Activated T-cell treated with anti-CD3 and anti-CD28 coated beads, Interleukin-2, amount 50 U/mL, for 48 hours (primary cell): ENCODE data around the gene ESRRB.

ENCODE experiments used
- DNase-seq, 2 experiments: peaks; one replicate each; pipeline ENCODE4 v3.0.0-alpha.2; 2020

The ESRRB gene

GRCh38 chr14:76408877-76409276 is 32.9 kb downstream of the ESRRB start:
- DNase-seq, result no peak

DNA sequence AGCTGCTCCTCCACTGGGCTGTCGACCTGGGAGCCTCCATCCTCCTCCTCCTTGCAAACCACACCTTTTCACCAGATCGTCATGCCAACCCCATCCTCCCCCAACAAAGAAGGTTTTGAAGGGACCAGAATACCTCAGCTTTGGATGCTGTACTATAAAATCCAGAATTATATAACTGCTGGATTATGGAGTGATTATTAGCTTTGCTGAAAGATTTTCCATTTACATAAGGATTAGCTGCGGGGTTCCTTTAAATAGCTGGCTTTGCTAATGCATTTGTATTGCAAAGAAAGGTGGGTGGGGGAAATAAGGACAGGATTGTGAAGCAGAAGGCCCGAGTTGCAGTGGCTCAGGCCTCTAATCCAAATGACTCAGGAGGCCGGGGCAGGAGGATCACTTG is 36.6 kb downstream of the ESRRB start:
- DNase-seq, result no peak

- DNase-seq, result no peak
These were observed 37.4 kb downstream of the ESRRB start for GRCh38 chr14:76413106-76413961.

DNA sequence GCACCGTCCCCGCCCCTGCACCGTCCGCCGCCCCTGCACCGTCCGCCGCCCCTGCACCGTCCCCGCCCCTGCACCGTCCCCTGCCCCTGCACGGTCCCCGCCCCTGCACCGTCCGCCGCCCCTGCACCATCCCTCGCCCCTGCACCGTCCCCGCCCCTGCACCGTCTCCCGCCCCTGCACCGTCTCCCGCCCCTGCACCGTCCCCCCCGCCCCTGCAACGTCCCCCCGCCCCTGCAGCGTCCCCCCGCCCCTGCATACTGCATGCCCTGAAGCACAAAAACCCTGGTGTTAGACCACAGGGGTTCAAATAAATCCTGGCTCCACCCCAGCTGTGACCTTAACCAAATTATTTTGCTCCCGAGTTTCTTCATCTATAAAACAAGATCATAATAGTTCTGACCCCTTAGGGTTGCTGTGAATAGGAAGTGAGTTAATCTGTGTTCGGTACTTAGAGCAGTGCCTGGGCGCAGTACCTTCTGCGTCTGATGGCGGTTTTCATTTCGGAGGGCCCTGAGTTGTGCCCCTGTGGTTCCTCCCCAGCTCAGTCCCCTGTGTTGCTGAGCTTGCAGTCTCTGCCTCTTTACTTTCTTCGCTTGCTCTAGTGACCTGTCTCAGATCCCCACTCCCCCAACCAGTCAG is 38.1 kb downstream of the ESRRB start:
- DNase-seq, result no peak

DNA sequence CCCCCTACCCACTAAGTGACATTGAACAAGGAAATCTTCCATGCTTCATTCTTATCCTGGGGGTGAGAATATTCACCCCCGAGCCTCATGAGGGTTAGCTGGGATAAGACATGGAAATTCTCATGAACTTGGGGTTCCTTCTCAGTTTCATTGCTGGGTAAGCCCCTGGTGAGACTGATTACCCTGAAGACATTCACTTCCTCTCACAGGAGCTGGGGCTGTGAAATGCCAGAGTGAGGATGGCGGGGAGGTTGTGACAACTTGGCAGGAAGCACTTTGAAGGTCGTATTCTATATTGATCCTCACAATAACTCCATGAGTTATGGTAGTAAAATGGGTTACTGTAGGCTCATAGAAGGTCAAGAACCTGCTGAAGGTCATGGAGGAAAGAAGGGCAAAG is 43.5 kb downstream of the ESRRB start:
- DNase-seq, result no peak

DNA sequence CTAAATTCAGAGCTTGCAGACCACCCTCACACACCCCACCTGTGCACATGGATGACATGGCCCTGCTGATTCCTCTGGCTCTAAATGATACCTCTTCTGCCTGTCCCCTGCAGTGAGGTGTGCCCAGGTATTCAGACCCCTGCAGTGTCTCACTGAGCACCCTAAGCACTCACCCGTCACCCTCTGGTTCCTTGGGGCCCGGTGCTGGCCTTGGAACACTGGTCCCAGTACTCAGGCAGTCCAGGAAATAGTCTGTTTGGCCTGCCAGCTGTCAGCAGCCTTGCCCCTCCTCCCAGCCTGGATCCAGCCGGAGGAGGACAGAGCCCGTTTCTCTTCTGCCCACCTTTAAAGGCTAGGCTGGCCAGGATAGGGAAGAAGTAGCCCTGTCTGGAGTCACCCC is 44.9 kb downstream of the ESRRB start:
- no peak for DNase-seq

DNA sequence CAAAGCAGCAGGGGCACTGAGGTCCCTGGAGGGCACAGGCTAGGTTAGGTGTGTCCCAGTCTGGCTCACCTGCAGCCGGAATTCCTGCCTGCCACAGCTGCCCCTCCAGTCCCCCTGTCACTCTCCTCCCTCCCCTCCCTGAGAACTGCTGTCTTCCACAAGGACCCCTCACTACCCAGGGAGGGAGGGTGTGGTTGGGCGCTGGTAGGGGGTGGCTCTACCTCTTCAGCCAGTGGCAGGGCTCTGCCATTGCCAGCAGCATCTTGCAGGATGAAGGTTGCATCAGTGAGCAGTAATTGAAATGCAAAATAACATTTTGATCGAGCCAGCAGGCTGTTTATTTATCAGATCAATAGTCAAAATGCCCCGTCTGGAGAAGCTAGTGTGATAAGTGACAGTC is 45.7 kb downstream of the ESRRB start:
- no peak for DNase-seq

DNA sequence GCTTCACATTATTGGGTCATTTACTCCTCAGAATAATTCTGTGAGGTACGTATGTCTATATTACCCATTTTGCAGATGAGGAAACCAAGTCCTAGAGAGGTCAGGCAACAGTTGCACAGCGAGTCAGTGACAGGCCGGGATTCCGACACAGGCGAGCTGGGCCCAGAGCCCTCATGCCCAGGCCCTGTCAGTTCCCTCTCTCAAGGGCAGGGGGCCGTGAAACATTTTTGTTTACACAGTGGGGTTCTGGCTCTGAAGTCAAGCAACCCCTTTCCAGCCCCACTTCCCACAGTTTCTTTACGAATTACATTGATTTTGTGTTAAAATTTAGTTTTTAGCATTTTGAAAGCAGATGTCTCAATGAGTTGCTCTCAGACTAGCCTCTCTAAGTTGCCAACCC is 46.7 kb downstream of the ESRRB start:
- no peak for DNase-seq

- DNase-seq, result no peak
These were observed 47.6 kb downstream of the ESRRB start for GRCh38 chr14:76423534-76423933.

DNA sequence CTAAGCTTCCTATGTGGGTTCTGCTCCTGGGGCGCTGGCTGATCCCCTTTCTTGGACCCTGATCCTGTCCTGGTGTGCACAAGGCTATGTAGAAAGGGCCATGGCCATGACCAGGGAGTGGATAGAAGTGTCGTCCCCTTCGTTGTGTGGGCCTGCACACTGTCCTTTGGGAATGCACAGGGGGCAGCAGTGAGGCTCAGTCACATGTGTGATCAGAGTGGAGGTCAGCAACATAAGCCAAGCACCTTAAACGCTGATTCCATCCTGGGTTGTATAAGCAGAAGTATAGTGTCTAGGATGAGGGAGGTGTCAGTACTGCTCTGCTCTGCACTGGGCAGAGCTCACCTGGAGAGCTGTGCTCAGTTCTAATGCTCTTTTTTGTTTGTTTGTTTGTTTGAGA is 48.4 kb downstream of the ESRRB start:
- no peak for DNase-seq

DNA sequence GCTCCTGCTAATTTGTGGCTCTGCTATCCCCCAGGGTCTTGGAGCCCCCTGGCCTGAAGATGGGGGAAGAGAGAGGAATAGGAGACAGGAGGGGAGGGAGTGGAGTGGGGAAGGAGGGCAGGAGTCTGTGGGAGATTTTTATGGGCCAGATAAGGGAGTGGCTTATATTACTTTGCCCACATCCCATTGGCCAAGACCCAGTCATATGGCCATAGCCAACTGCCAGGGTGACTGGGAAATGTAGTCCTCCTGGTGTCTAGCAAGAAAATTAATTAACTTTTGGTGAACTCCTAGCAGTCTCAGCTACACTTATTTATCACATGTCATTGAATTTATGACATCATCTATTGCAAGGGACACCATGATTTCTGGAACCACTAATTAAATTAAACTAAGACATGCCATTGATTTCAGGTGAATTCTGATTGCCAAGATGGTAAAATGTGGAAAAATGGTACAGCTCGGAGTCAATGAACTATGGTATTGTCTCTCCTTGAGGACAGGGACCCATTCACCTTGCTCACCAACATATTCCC is 50.3 kb downstream of the ESRRB start:
- no peak for DNase-seq

DNA sequence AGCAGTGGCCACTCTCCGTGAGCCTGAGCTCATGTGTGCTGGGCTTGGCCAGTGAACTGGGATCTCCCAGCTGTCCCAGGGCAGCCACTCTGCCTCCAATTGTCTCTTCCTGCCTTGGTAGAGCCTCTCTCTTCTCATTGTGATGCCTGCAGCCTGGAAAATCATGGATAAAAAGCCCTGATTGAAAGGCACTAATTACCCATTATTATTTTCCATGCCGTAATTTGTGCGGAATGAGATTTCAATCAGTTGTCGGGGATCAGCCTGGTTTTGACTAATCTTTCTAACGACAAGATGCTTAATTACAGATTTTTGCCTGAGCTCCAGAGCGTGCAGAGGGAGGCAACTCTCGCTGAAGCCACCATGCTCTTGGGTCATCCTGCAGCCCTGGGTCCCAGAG is 52.7 kb downstream of the ESRRB start:
- no peak for DNase-seq

DNA sequence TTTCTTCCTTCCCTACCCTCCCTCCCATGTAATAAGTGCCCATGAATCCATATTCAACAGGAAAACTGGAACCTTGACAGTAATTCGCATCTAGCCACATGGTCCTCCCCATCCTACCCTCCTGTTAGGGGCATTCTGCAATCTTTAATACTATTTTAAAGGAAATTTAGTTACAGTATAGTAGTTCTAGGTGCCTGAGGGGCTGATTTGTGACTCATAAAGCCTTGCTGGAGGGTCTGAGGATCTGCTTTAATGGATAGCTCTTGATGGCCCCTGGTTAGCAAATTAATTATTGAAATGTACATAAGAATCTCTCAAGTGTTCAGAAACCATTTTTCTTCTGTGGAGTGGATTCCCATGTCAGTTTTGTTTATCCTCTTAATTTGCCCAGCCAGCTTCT is 54.1 kb downstream of the ESRRB start:
- no peak for DNase-seq

DNA sequence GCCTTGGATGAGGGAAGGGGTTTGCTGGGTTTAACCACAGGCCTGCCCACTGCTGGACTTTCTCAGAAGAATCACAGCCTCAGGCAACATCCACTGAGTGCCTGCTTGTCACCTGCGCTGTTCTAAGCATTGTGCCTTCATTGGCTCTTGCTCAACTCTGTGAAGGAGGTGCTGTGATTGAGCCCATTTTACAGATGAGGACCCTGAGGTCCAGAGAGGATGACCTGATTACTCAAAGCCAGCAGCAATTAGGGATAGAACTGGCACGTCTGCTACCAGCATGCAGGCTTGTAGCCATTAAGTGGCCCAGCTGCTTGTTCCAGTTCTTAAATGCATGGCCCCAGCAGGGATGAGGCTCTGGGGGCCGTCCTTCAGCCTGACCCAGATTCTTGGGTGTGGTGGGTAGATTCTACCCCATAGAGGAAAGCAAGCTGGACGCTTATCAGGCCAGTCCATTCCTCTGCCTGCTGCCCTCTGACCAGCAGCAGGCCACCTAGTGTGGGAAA is 54.6 kb downstream of the ESRRB start:
- DNase-seq, result no peak

- no peak for DNase-seq
These were observed 55.6 kb downstream of the ESRRB start for GRCh38 chr14:76431538-76431937.

DNA sequence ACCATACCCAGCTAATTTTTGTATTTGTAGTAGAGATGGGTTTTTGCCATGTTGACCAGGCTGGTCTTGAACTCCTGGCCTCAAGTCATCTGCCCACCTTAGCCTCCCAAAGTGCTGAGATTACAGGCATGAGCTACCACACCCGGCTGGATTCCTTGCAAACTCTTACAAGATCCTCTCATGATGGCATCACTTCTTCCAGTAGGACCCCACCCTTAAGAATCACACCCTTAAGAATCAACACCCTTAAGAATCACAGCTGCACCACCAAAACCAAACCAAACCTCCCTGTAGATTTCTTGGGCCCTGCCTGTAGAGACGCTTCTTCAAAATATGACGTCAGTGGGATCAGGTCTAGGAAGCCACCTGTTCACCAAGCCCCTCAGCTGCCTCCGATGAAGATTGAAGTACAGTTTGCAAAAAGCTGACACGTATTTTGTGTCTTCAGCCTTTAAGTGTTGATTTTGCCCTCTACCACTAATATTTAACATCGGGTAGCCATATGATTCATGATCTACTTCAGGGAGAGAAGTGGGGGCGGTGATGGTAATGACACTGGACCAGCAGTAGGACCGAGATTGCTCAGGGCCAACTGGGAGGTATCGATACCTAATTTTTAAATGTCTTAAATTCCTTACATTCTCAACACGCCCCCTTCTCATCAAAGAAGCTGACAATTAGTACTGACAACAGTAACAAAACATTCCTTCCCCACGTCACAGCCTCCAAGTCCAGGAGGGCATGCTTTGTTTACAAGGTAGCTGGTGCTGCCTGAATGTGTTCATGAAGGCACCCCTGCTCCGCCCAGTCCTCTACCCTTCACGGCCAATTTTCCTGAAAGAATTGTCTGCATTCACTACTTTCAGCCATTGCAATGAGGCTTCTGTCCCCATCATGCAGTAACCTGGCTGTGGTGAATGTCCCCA is 57.2 kb downstream of the ESRRB start:
- no peak for DNase-seq

DNA sequence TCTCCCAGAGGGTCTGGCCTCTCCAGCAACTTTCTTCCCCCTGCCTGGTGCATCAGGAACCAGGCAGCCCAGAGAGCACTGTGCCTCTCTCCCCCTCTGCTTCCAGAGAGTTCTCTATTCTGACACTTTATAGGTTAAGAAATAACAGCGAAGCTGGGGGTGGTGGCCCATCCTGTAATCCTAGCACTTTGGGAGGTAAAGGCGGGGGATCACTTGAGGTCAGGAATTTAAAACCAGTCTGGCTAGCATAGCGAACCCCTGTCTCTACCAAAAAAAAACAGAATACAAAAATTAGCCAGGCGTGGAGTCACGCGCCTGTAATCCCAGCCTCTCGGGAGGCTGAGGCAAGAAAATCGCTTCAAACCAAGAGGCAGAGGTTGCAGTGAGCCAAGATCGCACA is 58.3 kb downstream of the ESRRB start:
- DNase-seq, result no peak

DNA sequence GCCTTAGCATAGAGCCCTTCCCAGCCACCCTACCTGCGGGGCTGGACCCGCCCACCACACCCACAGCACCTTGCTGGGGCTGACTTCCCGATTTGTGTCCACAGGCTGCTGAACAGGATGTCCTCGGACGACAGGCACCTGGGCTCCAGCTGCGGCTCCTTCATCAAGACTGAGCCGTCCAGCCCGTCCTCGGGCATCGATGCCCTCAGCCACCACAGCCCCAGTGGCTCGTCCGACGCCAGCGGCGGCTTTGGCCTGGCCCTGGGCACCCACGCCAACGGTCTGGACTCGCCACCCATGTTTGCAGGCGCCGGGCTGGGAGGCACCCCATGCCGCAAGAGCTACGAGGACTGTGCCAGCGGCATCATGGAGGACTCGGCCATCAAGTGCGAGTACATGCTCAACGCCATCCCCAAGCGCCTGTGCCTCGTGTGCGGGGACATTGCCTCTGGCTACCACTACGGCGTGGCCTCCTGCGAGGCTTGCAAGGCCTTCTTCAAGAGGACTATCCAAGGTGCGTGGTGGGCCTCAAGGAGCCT is 63.4 kb downstream of the ESRRB start:
- no peak for DNase-seq

GRCh38 chr14:76446486-76446885 is 70.5 kb downstream of the ESRRB start:
- no peak for DNase-seq

DNA sequence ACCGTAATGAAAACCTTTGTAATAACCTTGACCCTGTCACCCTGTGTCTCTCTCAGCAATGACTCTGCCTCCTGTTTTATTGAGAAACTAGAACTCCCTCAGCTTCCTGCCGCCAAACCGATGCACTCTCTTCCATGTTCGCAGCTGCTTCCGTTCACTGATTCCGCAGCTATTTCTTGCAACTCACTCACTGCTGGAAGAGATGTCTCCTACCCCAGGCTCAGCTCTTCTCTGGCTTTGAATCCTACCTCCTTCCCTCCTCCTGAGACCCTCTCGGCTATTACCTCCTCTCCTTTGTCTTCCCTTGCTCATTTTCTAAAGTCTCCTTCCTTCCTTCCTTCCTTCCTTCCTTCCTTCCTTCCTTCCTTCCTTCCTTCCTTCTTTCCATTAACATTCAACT is 71.0 kb downstream of the ESRRB start:
- no peak for DNase-seq

DNA sequence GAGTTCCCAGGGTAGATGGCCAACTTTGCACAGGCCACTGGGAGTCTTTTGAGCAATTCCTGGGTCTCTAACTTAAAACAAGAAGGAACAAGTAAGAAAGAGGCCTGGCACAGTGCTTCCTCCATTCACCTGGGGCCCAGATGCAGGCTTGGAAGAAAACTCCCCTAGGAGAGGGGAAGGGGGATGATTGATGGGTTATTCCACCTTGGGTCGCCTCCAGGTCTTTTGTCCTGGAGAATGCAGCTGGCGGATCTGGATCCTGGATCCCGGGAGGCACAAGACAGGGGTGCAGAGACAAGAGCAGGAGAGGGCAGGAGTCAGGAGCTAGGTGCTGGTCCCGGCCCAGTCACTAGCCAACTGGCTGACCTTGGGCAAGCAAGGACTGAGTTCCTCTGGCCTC is 74.5 kb downstream of the ESRRB start:
- no peak for DNase-seq

DNA sequence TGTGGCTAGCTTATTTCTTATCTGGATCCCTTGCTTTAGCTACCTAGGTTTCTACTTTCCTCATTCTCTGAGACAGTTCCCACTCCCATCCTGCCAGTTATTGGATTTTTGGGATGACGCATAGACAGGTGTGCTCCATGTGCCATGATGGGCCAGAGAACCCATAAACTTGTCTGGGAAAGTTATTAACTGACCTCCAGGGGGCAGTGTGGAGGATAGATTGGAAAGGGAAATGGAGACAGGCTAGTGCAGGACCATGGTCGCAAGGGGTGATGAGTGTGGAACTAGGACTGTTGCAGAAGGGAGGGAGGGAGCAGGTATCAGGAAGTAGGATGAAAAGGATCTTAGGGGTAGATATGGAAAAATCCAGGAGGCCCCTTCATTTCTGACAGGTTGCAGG is 80.3 kb downstream of the ESRRB start:
- DNase-seq, result peak; percentile 26 to 44
